ENCODE measurements around the gene EMP2.

GRCh38 chr16:10618710-10619209, 38.4 kb upstream of the EMP2 start:
- TF ChIP-seq CTCF (conservative IDR thresholded peaks at IDR 0.05; ENCODE audit: low read depth, low read length) (no peak), SMC3 (IDR thresholded peaks at IDR 0.05; ENCODE audit: low read depth, low read length) (no peak), POLR2A (IDR thresholded peaks at IDR 0.05; ENCODE audit: low read depth, low read length) (no peak), CEBPB (IDR thresholded peaks at IDR 0.05; ENCODE audit: low read depth, low read length) (no peak), RCOR1 (IDR thresholded peaks at IDR 0.05; ENCODE audit: insufficient replicate concordance, low read length) (no peak), RFX5 (IDR thresholded peaks at IDR 0.05; ENCODE audit: low read depth, low read length) (no peak)
